Activated T-helper 9 cell treated with anti-CD3 and anti-CD28 coated beads, Interleukin-2, amount 50 U/mL, for 16 hours (primary cell): Measurements from ENCODE around the gene SMCO4.

Experiments used
- DNase-seq: peaks from one replicate; pipeline ENCODE4 v3.0.0-alpha.2; 2020; ENCODE audit warnings: low read depth

Gene SMCO4

GRCh38 chr11:93504110-93505095 lies 38.8 kb downstream of the SMCO4 start:
- no peak for DNase-seq

- DNase-seq = no peak
These were observed 41.3 kb downstream of the SMCO4 start for GRCh38 chr11:93501856-93502255.

GRCh38 chr11:93500759-93501158 lies 42.4 kb downstream of the SMCO4 start:
- DNase-seq = no peak

- DNase-seq = no peak
These were observed 44.5 kb downstream of the SMCO4 start for GRCh38 chr11:93498641-93499040.

- no peak for DNase-seq
These were observed 45.0 kb downstream of the SMCO4 start for GRCh38 chr11:93498161-93498560.

- DNase-seq = no peak
These were observed 45.6 kb downstream of the SMCO4 start for GRCh38 chr11:93497596-93497995.

- DNase-seq = no peak
These were observed 48.8 kb downstream of the SMCO4 start for GRCh38 chr11:93494357-93494756.

GRCh38 chr11:93493252-93493897 lies 49.8 kb downstream of the SMCO4 start:
- DNase-seq = no peak

- DNase-seq = no peak
These were observed 50.5 kb downstream of the SMCO4 start for GRCh38 chr11:93492464-93493251.

GRCh38 chr11:93491973-93492372 lies 51.2 kb downstream of the SMCO4 start:
- DNase-seq = no peak

- DNase-seq = no peak
These were observed 52.1 kb downstream of the SMCO4 start for GRCh38 chr11:93490996-93491618.

- DNase-seq = no peak
These were observed 53.4 kb downstream of the SMCO4 start for GRCh38 chr11:93489841-93490240.

- no peak for DNase-seq
These were observed 56.1 kb downstream of the SMCO4 start for GRCh38 chr11:93487032-93487483.

- no peak for DNase-seq
These were observed 57.2 kb downstream of the SMCO4 start for GRCh38 chr11:93485983-93486382.

- no peak for DNase-seq
These were observed 58.5 kb downstream of the SMCO4 start for GRCh38 chr11:93484716-93485115.

GRCh38 chr11:93482556-93482955 lies 60.6 kb downstream of the SMCO4 start:
- no peak for DNase-seq

GRCh38 chr11:93481696-93482095 lies 61.5 kb downstream of the SMCO4 start:
- DNase-seq = no peak

GRCh38 chr11:93481279-93481678 lies 61.9 kb downstream of the SMCO4 start:
- no peak for DNase-seq

- no peak for DNase-seq
These were observed 62.4 kb downstream of the SMCO4 start for GRCh38 chr11:93480756-93481155.

- DNase-seq = no peak
These were observed 62.9 kb downstream of the SMCO4 start for GRCh38 chr11:93480256-93480655.

- DNase-seq = no peak
These were observed 64.3 kb downstream of the SMCO4 start for GRCh38 chr11:93478841-93479240.

GRCh38 chr11:93477684-93478234 lies 65.4 kb downstream of the SMCO4 start:
- no peak for DNase-seq
